K562 (cell line): ENCODE data around the gene EFNA2. TPM values are rescaled to one million over a fixed set of nuclear protein-coding genes. Genes with fewer than 3 reads are reported as not detected.

Experiments used
- ARNT ChIP-seq, 2 experiments: fragments of 450-650 bp; IDR thresholded peaks; 2 replicates each; pipeline ENCODE4 v1.6.1; 2016; ENCODE audit warnings: mild to moderate bottlenecking in 1 of 2
- DMBX1 ChIP-seq: fragments of 250-450 bp; sonication (Bioruptor Pico); IDR thresholded peaks from 2 replicates; pipeline ENCODE4 v1.8.0; 2022; ENCODE audit warnings: inconsistent platforms, mild to moderate bottlenecking, moderate library complexity, borderline replicate concordance
- E2F8 ChIP-seq: fragments of 450-650 bp; IDR thresholded peaks from 2 replicates; pipeline ENCODE4 v1.7.1; 2018; ENCODE audit warnings: mild to moderate bottlenecking, low read depth; ENCODE audit not compliant: partially characterized antibody
- HOMEZ ChIP-seq: fragments of 250-450 bp; sonication (Bioruptor Pico); IDR thresholded peaks from 2 replicates; pipeline ENCODE4 v1.4.0; 2020; ENCODE audit warnings: mild to moderate bottlenecking, moderate library complexity
- KAT2B ChIP-seq: IDR thresholded peaks from one replicate; pipeline ENCODE4 v1.6.1; 2012; ENCODE audit warnings: low read depth, mild to moderate bottlenecking, control low read depth, inconsistent platforms, low read length, moderate library complexity
- KAT7 ChIP-seq: sonication (generic); formaldehyde crosslinking; IDR thresholded peaks from 2 replicates; pipeline ENCODE4 v1.8.0; 2022; ENCODE audit warnings: missing genetic modification reagents, mild to moderate bottlenecking, borderline replicate concordance
- KAT8 ChIP-seq: fragments of 450-650 bp; IDR thresholded peaks from 2 replicates; pipeline ENCODE4 v1.6.1; 2016; ENCODE audit warnings: low read depth, mild to moderate bottlenecking
- MAX ChIP-seq: sonication (generic); formaldehyde crosslinking; IDR thresholded peaks from 2 replicates; pipeline ENCODE4 v1.9.0; 2022; ENCODE audit warnings: mild to moderate bottlenecking, missing genetic modification reagents
- NFXL1 ChIP-seq: fragments of 450-650 bp; formaldehyde crosslinking; IDR thresholded peaks from 2 replicates; pipeline ENCODE4 v1.4.0; 2021; ENCODE audit warnings: mild to moderate bottlenecking
- NR2C1 ChIP-seq, 2 experiments: fragments of 450-650 bp; IDR thresholded peaks; 2 replicates each; pipeline ENCODE4 v1.6.1; 2017; ENCODE audit warnings: mild to moderate bottlenecking in 2 of 2, antibody characterized with exemption in 1 of 2, inconsistent platforms in 1 of 2, missing compliant biosample characterization in 1 of 2, missing genetic modification characterization in 1 of 2
- POLR2G ChIP-seq: fragments of 200-400 bp; formaldehyde crosslinking; IDR thresholded peaks from 2 replicates; pipeline ENCODE4 v1.6.1; 2017; ENCODE audit warnings: low read depth, mild to moderate bottlenecking, antibody characterized with exemption, low read length, moderate library complexity
- RFX1 ChIP-seq: fragments of 450-650 bp; IDR thresholded peaks from 2 replicates; pipeline ENCODE4 v1.6.1; 2016; ENCODE audit warnings: mild to moderate bottlenecking, moderate library complexity
- TEAD4 ChIP-seq, 2 experiments: sonication (generic) in 1 of 2; formaldehyde crosslinking in 1 of 2; IDR thresholded peaks; 2 replicates each; pipeline versions ENCODE4 v1.6.1 to v1.8.0; 2012 to 2022; ENCODE audit warnings: borderline replicate concordance in 1 of 2, inconsistent platforms in 1 of 2, low read length in 1 of 2, mild to moderate bottlenecking in 1 of 2, missing genetic modification reagents in 1 of 2
- USF1 ChIP-seq: sonication (generic); formaldehyde crosslinking; IDR thresholded peaks from 2 replicates; pipeline ENCODE4 v1.9.0; 2022; ENCODE audit warnings: mild to moderate bottlenecking, missing genetic modification reagents
- ZC3H4 ChIP-seq: sonication (generic); formaldehyde crosslinking; IDR thresholded peaks from 2 replicates; pipeline ENCODE4 v1.9.0; 2021; ENCODE audit warnings: missing genetic modification reagents, borderline replicate concordance
- ZFP1 ChIP-seq: fragments of 450-650 bp; formaldehyde crosslinking; IDR thresholded peaks from 2 replicates; pipeline ENCODE4 v1.4.0; 2020; ENCODE audit warnings: mild to moderate bottlenecking, mixed read lengths
- ZFPM2 ChIP-seq: fragments of 250-450 bp; sonication (Bioruptor Pico); IDR thresholded peaks from 2 replicates; pipeline ENCODE4 v1.5.1; 2022; ENCODE audit warnings: mild to moderate bottlenecking
- ZNF41 ChIP-seq: fragments of 250-450 bp; sonication (Bioruptor Pico); conservative IDR thresholded peaks from 2 replicates; pipeline ENCODE4 v1.4.0; 2020; ENCODE audit warnings: mild to moderate bottlenecking
- ZNF668 ChIP-seq: fragments of 250-450 bp; sonication (Bioruptor Pico); IDR thresholded peaks from 2 replicates; pipeline ENCODE4 v1.8.0; 2022; ENCODE audit warnings: mild to moderate bottlenecking, inconsistent platforms
- ZNF79 ChIP-seq: fragments of 250-450 bp; sonication (Bioruptor Pico); IDR thresholded peaks from 2 replicates; pipeline ENCODE4 v1.4.0; 2020; ENCODE audit warnings: low read depth, mild to moderate bottlenecking, moderate library complexity
- polyA plus RNA-seq, 8 experiments: library from polyadenylated mRNA; depleted of rRNA in 4 of 8; stranded (reverse) in 5 of 8; unstranded in 3 of 8; fragments of >200 nt; fragmentation: Nextera tagmentation in 2 of 8; fragmentation: Illumina TruSeq in 1 of 8; extraction: Ambion mirVana in 2 of 8; extraction: Trizol in 1 of 8; gene quantifications; 2 replicates each; pipeline versions ENCODE4 v1.2.1 to v1.2.3, GENCODE V29; 2011 to 2014; ENCODE audit warnings: inconsistent platforms in 1 of 8, missing spikeins in 1 of 8
- total RNA-seq, 7 experiments: library from RNA; depleted of rRNA in 6 of 7; stranded (reverse); fragments of >200 nt in 6 of 7; fragmentation: Illumina TruSeq in 2 of 7; extraction: Trizol in 2 of 7; gene quantifications; 2 replicates each; pipeline versions ENCODE4 v1.2.1 to v1.2.3, GENCODE V29; 2011 to 2021; ENCODE audit warnings: low replicate concordance in 1 of 7

EFNA2 gene
- total and polyA plus RNA-seq, 9 of the 15 experiments (the other 6 are each of a cell fraction or from before 2014, with no cell fraction given): 0.11 to 0.44 (median 0.15) TPM; not detected in 6

- no peak for TF ChIP-seq E2F8
- TF ChIP-seq ZFP1 (CRISPR knock-in tag): no peak
- peak; percentile 45 for TF ChIP-seq POLR2G
- TF ChIP-seq KAT7: 0 out of 2 replicates have a peak, but pooled peaks have one; percentile 79
- TF ChIP-seq TEAD4 (IDR thresholded peaks at IDR 0.05; ENCODE audit: low read length): no peak
- TF ChIP-seq TEAD4 (CRISPR knock-in tag; IDR thresholded peaks at IDR 0.05; ENCODE audit: borderline replicate concordance): no peak
- 0 out of 2 replicates have a peak, but pooled peaks have one; percentile 74 for TF ChIP-seq HOMEZ (CRISPR knock-in tag)
- TF ChIP-seq ZC3H4: no peak
- TF ChIP-seq RFX1: no peak
- no peak for TF ChIP-seq ZNF79 (CRISPR knock-in tag)
- no peak for TF ChIP-seq ZNF668 (CRISPR knock-in tag)
- peak; percentile 49 for TF ChIP-seq MAX (CRISPR knock-in tag)
- TF ChIP-seq ZNF41: no peak
- peak; percentile 19; the same call in 1 of the 2 replicates for TF ChIP-seq DMBX1
- peak; percentile 49; the same call in 1 of the 2 replicates for TF ChIP-seq USF1 (CRISPR knock-in tag)
- no peak for TF ChIP-seq KAT8
- no peak for TF ChIP-seq NFXL1
- no peak for TF ChIP-seq KAT2B
- TF ChIP-seq NR2C1 (IDR thresholded peaks at IDR 0.05): no peak
- TF ChIP-seq NR2C1 (tag; IDR thresholded peaks at IDR 0.05): peak; percentile 20; the same call in 1 of the 2 replicates
- peak; percentile 14; the same call in 1 of the 2 replicates for TF ChIP-seq ZFPM2 (CRISPR knock-in tag)
- TF ChIP-seq ARNT (IDR thresholded peaks at IDR 0.05): no peak
These were observed 11.4 kb upstream of the EFNA2 start (continued) for GRCh38 chr19:1274081-1274851.
